Epidermal melanocyte (primary cell): ENCODE results near the gene KCNK15.

Experiments
- DNase-seq: peaks from one replicate; pipeline ENCODE4 v3.0.0; 2011; ENCODE audit warnings: low spot score; ENCODE audit not compliant: insufficient read length

Gene KCNK15

DNA sequence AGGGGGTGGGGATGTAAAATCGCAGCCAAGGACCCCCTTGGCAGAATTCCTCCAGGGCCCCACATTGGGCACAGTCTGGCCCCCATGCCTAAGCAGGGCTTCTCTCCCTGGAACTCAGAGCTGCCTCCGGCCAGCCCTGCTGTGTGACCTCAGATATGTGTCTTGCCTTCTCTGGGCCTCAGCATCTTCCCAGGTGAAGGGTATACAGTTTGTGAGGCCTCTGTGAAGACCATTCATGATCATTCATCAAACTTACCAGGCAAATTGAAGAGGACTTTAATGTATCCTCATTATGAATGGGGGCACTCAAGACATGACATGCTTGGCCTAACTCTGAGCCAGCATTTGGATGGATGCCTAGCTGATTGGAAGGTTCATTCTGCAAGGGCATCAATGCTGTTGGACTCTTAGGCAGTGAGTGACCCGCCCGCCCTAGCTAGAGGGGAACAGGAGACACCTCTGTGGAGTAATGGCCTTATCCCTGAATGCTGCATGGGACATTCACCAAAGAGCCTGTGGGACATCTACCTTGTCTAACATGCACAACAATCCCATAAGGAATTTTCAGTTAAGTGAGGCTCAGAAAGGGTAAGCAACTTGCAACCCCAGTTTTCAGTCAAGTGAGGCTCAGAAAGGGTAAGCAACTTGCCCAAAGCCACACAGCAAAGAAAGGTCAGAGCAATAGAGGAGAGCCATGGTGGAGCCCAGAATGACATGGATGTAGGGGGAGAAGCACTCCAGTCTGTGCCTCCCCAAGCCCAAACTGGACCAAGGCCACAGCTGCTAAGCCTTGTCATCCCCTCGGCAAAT is 30.0 kb upstream of the KCNK15 start:
- DNase-seq, result no peak

DNA sequence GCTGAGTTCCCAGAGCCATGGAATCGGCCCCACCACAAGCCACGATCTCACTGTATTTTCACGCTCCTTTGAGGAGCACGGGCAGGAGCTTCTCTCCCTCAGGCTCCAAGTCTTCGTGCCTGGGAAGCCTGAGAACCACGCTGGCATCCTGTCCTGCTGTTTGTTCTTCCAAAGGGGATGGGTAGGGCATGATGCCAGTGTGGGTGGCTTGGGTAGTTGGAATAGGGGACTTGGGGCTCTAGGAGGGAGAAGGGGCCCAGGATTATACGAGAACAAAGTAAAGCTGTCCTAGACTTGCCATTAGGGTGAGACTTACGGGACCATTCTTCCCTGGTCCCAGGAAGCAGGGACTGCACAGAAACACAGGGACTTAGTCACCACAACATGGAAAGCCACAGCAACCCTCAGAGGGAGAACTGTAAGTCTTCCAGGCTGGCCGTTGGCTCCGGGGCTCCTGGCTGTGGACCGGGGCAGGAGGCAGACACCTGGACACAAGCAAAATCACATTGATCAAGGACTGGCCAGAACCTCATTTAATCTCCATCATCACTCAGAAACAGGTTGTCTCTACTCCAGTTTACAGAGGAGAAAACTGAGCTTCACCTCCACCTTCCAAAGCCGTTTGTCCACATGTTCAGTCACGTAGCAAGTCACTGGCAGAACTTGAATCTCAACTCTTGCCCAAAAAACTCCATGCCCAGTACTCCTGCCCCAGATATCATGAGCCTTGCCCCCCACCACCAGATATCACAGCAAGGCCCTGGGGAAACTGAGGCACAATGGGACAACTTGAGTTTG is 29.2 kb upstream of the KCNK15 start:
- no peak for DNase-seq

- no peak for DNase-seq
Observed at GRCh38 chr20:44717986-44718385, 27.7 kb upstream of the KCNK15 start.

DNA sequence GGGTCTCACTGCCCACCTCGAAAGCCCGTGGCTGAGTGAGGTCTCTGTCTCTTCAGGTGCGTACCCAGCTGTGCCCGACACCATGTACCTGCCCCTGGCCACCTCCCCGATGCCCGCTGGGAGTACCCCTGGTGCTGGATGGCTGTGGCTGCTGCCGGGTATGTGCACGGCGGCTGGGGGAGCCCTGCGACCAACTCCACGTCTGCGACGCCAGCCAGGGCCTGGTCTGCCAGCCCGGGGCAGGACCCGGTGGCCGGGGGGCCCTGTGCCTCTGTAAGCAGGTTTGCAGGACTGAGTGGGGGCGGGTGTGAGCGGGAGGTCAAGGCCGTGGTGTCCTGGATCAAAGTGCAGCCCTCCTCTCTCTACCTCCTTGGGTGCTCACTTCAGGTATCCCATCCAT is 25.8 kb upstream of the KCNK15 start:
- no peak for DNase-seq

- peak; percentile 97 for DNase-seq
Observed at GRCh38 chr20:44720621-44720996, 25.1 kb upstream of the KCNK15 start.

DNA sequence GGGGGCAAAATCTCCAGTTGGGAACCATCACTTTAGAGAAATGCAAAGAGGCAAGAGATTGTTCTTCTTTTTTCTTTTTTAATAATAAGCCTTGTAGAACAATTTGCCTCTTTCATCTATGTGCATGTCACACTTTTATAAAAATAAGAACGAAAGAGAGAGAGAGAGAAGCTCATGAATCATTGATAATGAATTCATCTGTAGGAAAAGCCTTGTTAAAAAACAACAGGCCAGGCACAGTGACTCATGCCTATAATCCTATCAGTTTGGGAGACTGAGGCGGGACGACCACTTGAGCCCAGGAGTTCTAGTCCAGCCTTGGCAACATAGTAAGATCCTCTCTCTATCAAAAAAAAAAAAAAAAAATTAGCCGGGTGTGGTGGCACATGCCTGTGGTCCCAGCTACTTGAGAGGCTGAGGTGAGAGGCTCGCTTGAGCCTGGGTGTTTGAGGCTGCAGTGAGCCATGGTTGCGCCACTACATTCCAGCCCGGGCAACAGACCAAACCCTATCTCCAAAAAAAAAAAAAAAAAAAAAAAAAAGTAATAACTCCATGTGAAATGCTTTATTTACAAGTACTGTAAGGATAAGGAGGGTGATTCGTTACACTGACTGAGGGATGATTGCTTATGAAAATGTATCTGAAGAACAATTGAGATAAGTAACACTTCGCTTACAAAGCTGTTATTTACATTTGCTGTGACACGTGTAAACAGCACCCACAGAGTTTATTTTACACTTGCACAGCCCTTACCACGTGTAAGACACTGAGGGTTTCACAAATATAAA is 24.5 kb upstream of the KCNK15 start:
- peak; percentile 41 for DNase-seq

- DNase-seq, result no peak
Observed at GRCh38 chr20:44721785-44722054, 23.9 kb upstream of the KCNK15 start.

GRCh38 chr20:44722990-44723389 is 22.7 kb upstream of the KCNK15 start:
- DNase-seq, result no peak

DNA sequence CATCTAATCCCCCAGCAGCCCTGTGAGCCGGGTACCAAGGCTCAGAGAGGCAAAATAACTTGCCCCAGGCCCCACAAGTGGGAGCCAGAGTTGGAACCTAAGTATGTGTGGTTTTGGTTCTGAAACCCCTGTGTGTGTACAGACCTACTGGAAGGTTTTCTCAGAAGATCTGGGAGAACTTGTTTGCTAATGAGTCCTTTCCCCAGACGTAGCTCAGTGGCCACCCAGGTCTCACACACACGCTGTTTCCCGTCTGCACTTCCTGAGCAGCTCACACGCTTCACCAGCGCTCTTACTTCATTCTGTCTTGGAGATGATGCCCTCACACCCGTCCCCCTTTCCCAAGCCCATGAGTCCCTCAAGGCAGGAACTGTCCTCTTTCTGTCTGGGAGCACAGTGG is 22.3 kb upstream of the KCNK15 start:
- DNase-seq, result no peak

DNA sequence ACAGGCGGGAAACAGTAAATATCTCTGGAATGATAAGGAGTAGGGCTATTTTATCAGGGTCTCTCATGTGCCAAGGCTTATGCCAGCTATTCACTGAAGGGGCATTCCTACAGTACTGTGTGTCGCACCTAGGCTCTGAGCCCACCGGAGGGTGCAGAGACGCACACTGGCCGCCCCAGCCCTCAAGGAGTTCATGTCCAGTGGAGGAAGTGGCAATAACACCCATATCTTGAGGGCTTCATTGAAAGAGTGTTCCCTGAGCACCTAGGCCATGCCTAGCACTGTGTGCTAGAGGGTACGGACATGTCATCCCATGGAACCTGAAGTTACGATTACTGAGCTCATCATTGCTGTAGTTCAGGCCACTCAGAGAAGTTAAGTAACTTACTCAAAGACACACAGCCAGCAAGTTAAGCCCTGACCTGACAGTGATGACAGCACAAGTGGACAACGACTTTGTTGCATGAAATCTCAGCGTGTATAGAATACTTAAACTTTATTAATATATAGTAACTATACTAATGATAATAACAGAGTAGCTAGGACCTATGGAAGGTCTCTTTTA is 21.8 kb upstream of the KCNK15 start:
- DNase-seq, result no peak

DNA sequence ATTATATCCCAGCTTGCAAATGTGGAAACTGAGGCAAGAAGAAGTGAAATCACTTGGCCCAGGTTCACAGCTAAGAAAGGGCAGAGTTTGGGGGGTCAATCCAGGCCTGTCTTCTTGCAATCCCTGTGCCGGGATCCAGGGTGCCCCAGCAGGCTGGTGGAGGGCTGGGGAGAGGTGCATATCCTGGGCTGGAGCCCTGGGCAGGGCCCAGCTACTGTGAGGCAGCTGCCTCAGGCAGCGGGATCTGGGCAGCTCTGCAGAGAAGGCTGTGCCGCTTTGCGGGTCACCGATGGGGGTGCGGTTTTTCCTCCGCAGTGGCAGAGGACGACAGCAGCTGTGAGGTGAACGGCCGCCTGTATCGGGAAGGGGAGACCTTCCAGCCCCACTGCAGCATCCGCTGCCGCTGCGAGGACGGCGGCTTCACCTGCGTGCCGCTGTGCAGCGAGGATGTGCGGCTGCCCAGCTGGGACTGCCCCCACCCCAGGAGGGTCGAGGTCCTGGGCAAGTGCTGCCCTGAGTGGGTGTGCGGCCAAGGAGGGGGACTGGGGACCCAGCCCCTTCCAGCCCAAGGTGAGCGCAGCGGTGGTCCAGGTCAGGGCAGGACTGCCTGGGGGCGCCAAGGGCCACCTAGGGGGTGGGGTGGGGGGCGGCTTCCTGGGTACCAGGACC is 21.1 kb upstream of the KCNK15 start:
- no peak for DNase-seq

DNA sequence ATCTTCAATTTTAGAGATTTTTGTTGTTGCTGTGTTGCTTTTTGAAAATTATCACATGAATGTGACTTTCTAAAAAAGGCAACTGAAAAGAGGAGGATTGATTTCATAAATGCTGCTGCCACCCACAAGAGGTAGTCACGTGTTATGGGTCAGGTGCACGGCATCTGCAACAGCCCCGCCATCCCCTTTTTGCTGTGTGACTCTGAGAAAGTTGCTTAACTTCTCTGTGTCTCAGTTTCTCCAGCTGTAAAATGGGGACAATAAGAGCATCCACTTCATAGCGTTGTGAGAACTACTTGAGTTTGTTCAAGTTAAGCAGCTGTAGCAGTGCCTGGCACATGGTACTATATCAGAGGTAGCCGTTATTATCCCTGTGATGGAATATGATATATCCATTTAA is 19.8 kb upstream of the KCNK15 start:
- DNase-seq, result no peak

DNA sequence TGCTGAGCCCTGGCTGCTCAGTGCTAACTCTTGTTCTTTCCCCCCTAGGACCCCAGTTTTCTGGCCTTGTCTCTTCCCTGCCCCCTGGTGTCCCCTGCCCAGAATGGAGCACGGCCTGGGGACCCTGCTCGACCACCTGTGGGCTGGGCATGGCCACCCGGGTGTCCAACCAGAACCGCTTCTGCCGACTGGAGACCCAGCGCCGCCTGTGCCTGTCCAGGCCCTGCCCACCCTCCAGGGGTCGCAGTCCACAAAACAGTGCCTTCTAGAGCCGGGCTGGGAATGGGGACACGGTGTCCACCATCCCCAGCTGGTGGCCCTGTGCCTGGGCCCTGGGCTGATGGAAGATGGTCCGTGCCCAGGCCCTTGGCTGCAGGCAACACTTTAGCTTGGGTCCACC is 18.6 kb upstream of the KCNK15 start:
- no peak for DNase-seq

GRCh38 chr20:44727651-44728050 is 18.0 kb upstream of the KCNK15 start:
- DNase-seq, result no peak

DNA sequence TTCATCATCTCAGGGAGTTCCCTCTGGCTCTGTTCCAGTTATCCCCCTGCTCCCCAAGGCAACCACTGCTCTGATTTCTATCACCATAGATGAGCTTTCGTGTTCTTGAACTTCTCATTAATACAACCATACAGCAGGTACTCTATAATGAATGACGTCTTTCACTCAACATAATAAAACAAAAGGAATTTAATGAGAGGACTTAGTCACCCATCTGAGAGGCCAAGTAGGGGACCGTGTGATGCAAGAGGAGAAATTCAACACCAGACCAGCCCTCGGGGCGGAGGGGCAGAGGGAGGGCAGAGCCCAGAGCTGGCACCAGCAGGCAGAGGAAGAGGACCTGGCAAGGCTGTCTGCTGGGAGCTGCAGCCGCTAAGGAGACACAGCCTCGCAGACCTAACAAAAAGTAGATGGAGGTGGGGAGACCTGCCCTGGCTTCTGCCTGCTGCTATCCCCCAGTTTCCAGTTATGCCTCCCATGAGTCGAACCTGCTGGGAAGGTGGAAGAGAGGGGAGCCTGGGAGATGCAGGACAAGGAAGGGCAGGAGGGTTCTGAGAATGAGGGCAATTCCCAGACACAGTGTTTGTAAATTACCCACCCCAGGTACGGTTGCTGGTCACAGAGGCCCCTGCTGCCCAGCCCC is 16.7 kb upstream of the KCNK15 start:
- DNase-seq, result peak; percentile 94

GRCh38 chr20:44730441-44730840 is 15.2 kb upstream of the KCNK15 start:
- DNase-seq, result no peak

GRCh38 chr20:44731657-44732056 is 14.0 kb upstream of the KCNK15 start:
- DNase-seq, result no peak

- DNase-seq, result no peak
Observed at GRCh38 chr20:44732327-44732726, 13.3 kb upstream of the KCNK15 start.

DNA sequence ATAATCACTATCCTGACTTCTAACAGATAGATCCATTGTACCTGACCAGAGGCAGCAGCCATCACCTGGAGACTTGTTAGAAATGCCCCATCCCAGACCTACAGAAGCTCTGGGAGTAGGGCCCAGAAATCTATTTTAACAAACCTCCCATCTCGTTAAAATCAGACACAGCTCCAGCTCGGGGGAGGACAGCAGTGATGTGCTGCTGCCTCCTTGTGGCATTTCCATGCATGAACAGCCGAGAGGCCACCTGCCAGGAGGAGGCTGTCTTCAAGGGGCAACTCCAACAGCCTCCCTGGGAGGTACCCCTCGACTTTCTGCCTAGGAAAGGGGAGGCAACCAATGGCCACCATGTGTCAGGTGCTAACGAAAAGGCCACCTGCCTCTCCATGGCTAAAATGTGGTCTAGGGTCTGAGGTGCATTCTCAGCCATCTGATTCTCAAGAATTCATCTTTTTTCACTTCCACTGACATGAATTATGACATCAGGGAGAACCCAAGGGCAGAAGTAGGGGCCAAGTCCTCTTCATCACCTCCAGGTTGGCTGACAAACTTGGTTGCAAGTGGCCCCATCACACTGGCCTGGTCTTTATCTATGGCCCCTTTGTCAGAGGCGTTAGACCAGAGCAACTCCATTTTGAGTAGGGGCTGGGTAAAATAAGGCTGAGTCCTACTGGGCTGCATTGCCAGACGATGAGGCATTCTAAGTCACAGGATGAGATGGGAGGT is 12.2 kb upstream of the KCNK15 start:
- DNase-seq, result peak; percentile 62

DNA sequence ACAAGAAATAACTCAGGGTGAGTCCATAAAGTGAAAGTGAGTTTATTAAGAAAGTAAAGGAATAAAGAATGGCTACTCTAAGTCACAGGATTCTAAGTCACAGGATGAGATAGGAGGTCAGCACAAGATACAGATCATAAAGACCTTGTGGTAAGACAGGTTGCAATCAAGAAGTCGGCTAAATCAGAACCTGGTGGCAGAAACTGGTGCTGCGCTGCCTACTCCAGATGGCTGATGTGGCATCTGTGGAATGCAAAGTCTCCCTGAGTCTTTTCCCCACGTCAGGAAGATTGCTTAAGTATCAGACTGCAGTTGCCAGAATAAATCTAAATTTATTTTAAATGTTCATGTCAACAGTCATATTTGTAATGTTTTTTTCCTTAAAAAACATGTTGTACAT is 10.7 kb upstream of the KCNK15 start:
- peak; percentile 57 for DNase-seq
